HG03342 (cell line): ENCODE measurements around the gene EXOC3.
"Not testable (repeated sequence)": the region's sequence is repeated elsewhere in the genome, so short reads cannot be mapped to it uniquely, and the experiment has no call there.

Source experiments
- ATAC-seq: cut with Tn5 transposase; IDR thresholded peaks from one replicate; pipeline ENCODE4 v1.9.1; 2021; ENCODE audit warnings: mild to moderate bottlenecking, moderate library complexity; ENCODE audit not compliant: unreplicated experiment

EXOC3 gene

GRCh38 chr5:499233-500209 is 56.5 kb downstream of the EXOC3 start:
- ATAC-seq, result no peak

GRCh38 chr5:500491-500890 is 57.5 kb downstream of the EXOC3 start:
- no peak for ATAC-seq

GRCh38 chr5:501105-501830 is 58.3 kb downstream of the EXOC3 start:
- ATAC-seq, result no peak

GRCh38 chr5:501831-502184 is 58.8 kb downstream of the EXOC3 start:
- ATAC-seq, result no peak

GRCh38 chr5:502325-503079 is 59.5 kb downstream of the EXOC3 start:
- ATAC-seq, result no peak

GRCh38 chr5:504326-505154 is 61.6 kb downstream of the EXOC3 start:
- no peak for ATAC-seq

- no peak for ATAC-seq
Observed at GRCh38 chr5:505951-506525, 63.1 kb downstream of the EXOC3 start.

GRCh38 chr5:507986-508575 is 65.1 kb downstream of the EXOC3 start:
- ATAC-seq, result not testable (repeated sequence)

GRCh38 chr5:509611-510185 is 66.7 kb downstream of the EXOC3 start:
- no peak for ATAC-seq

GRCh38 chr5:510521-510920 is 67.5 kb downstream of the EXOC3 start:
- ATAC-seq, result no peak

GRCh38 chr5:511476-511875 is 68.5 kb downstream of the EXOC3 start:
- no peak for ATAC-seq

GRCh38 chr5:513216-514100 is 70.5 kb downstream of the EXOC3 start:
- ATAC-seq, result no peak

GRCh38 chr5:514101-514485 is 71.1 kb downstream of the EXOC3 start:
- ATAC-seq, result no peak

- ATAC-seq, result no peak
Observed at GRCh38 chr5:514673-515072, 71.7 kb downstream of the EXOC3 start.

- no peak for ATAC-seq
Observed at GRCh38 chr5:515273-515836, 72.4 kb downstream of the EXOC3 start.

GRCh38 chr5:516338-516925 is 73.5 kb downstream of the EXOC3 start:
- ATAC-seq, result no peak
